Common myeloid progenitor, CD34-positive (primary cell): Measurements from ENCODE around the gene IMMP2L.
"Not testable (repeated sequence)": the region's sequence is repeated elsewhere in the genome, so short reads cannot be mapped to it uniquely, and the experiment has no call there.

Experiments
- CTCF ChIA-PET: fragments of 350-600 bp; sonication (Branson Sonifier 250); formaldehyde crosslinking; loops from one replicate; lab custom pipeline; 2021; ENCODE audit warnings: antibody characterized with exemption; lab: Charles Lee
- POLR2A ChIA-PET: fragments of 350-600 bp; sonication (Branson Sonifier 250); formaldehyde crosslinking; loops from one replicate; lab custom pipeline; 2021; ENCODE audit warnings: antibody characterized with exemption; lab: Charles Lee
- DNase-seq, 3 donors: peaks; one replicate each; pipeline versions ENCODE4 v3.0.0 to v3.0.0-alpha.2; 2013
- H3K27ac ChIP-seq, 2 experiments: 1 replicate in 1 of 2; 2 replicates in 1 of 2; pipeline ENCODE4 v1.7.0; 2013; ENCODE audit warnings: inconsistent platforms in 2 of 2, low read length in 2 of 2, mild to moderate bottlenecking in 2 of 2, low read depth in 1 of 2, moderate library complexity in 1 of 2; ENCODE audit not compliant: severe bottlenecking in 2 of 2, insufficient read depth in 1 of 2, poor library complexity in 1 of 2
- H3K27me3 ChIP-seq, 5 experiments: replicated peaks in 2 of 5; 1 replicate in 3 of 5; 2 replicates in 2 of 5; pipeline versions ENCODE4 v1.6.1 to v1.7.0; 2013; ENCODE audit warnings: low read length in 4 of 5, mild to moderate bottlenecking in 2 of 5, moderate library complexity in 2 of 5, inconsistent platforms in 1 of 5; ENCODE audit not compliant: insufficient read depth in 5 of 5, control insufficient read depth in 4 of 5
- H3K36me3 ChIP-seq, 4 experiments: 1 replicate in 2 of 4; 2 replicates in 2 of 4; pipeline versions ENCODE4 v1.6.1 to v1.7.0; 2013; ENCODE audit warnings: low read length in 3 of 4, control low read depth in 1 of 4, mild to moderate bottlenecking in 1 of 4; ENCODE audit not compliant: control insufficient read depth in 4 of 4, insufficient read depth in 4 of 4
- H3K4me1 ChIP-seq, 4 experiments: 1 replicate in 3 of 4; 2 replicates in 1 of 4; pipeline versions ENCODE4 v1.6.1 to v1.7.1; 2013; ENCODE audit warnings: low read length in 3 of 4, mild to moderate bottlenecking in 3 of 4, control low read depth in 1 of 4, inconsistent platforms in 1 of 4, moderate library complexity in 1 of 4; ENCODE audit not compliant: control insufficient read depth in 4 of 4, insufficient read depth in 4 of 4; ENCODE audit errors: control extremely low read depth in 1 of 4
- H3K4me3 ChIP-seq, 7 experiments: 1 replicate in 4 of 7; 2 replicates in 3 of 7; pipeline versions ENCODE4 v1.5.1 to v1.7.0; 2013; ENCODE audit warnings: mild to moderate bottlenecking in 7 of 7, low read length in 6 of 7, moderate library complexity in 6 of 7, inconsistent platforms in 2 of 7, low read depth in 2 of 7, control low read depth in 1 of 7; ENCODE audit not compliant: insufficient read depth in 4 of 7, control insufficient read depth in 1 of 7; ENCODE audit errors: extremely low read depth in 1 of 7
- H3K9me3 ChIP-seq, 5 experiments: 1 replicate in 4 of 5; 2 replicates in 1 of 5; pipeline versions ENCODE4 v1.6.1 to v1.7.1; 2013; ENCODE audit warnings: low read length in 4 of 5, mild to moderate bottlenecking in 2 of 5, inconsistent platforms in 1 of 5, low read depth in 1 of 5, moderate library complexity in 1 of 5; ENCODE audit not compliant: control insufficient read depth in 4 of 5, insufficient read depth in 2 of 5; ENCODE audit errors: control extremely low read depth in 1 of 5
- WGBS: methylation state at CpG from one replicate; pipeline ENCODE4 v1.1.5; 2013; ENCODE audit not compliant: insufficient coverage; 5-methylcytosine and 5-hydroxymethylcytosine counted together

The IMMP2L gene

DNA sequence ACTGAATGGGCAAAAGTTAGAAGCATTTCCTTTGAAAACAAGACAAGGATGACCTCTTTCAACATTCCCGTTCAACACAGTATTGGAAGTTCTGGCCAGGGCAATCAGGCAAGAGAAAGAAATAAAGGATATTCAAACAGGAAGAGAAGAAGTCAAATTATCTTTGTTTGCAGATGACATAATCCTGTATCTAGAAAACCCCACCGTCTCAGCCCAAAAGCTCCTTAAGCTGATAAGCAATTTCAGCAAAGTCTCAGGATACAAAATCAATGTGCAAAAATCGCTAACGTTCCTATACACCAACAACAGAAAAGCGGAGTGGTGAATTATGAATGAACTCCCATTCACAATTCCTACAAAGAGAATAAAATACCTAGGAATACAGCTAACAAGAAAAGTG lies 312.5 kb downstream of the IMMP2L start:
- CTCF ChIA-PET, POLR2A ChIA-PET, H3K36me3 ChIP-seq, H3K27ac ChIP-seq, DNase-seq, H3K4me1 ChIP-seq, H3K9me3 ChIP-seq, H3K27me3 ChIP-seq, H3K4me3 ChIP-seq: not testable (repeated sequence)
- 100% methylated on average over 1 of the region's 5 CpGs for WGBS

GRCh38 chr7:111242141-111242755 lies 320.0 kb downstream of the IMMP2L start:
- Histone ChIP-seq H3K9me3 (no peaks in the 10 kb centered on the region), H3K27me3 (no peaks in the 10 kb centered on the region), H3K27ac (no peak overlapping the region), H3K4me1 (peaks cover 0 to 11% (median 0%) of the 10 kb centered on the region in 4 experiments), H3K36me3 (no peaks in the 10 kb centered on the region), H3K4me3 (no peak overlapping the region)
- 95% methylated on average over 4 of the region's 9 CpGs for WGBS
- CTCF ChIA-PET, result no interaction called here
- POLR2A ChIA-PET, result interaction anchor here (0.6 kb wide), 1 partner anchor 30 kb away, joined by 6 read pairs; no protein-coding TSS in a partner anchor
- DNase-seq, result peak in 1 of 3 donors; percentile 28

- ChIA-PET POLR2A (no interaction called here), CTCF (no interaction called here)
- Histone ChIP-seq H3K9me3 (no peaks in the 10 kb centered on the region), H3K4me3 (no peak overlapping the region), H3K4me1 (peaks cover 0 to 11% (median 0%) of the 10 kb centered on the region in 4 experiments), H3K27ac (no peak overlapping the region), H3K36me3 (no peaks in the 10 kb centered on the region), H3K27me3 (no peaks in the 10 kb centered on the region)
- no peak for DNase-seq
- WGBS, result 80% methylated on average over 1 of the region's 4 CpGs
Measured at GRCh38 chr7:111240371-111240770, 321.9 kb downstream of the IMMP2L start.

- POLR2A ChIA-PET, result no interaction called here
- peaks cover 0 to 11% (median 0%) of the 10 kb centered on the region in 4 experiments for H3K4me1 ChIP-seq
- CTCF ChIA-PET, result no interaction called here
Measured at GRCh38 chr7:111239437-111239836, 322.9 kb downstream of the IMMP2L start.

DNA sequence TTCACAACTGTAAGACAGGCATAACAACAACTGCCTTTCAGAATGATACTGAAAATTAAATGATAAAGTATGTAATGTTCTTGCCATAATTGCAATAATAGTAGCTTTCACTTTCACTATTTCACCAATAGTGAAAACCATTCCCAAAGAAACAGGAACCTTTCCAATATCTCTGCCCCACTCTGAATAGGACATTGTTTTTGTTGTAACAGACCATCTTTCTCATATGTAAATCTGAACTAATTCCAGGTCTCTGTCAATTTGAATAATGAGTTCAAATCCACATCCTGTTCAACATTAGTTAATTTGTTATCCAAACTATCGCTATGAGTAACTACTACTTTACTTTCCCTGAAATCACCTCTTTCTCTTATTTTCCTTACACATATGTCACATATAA lies 323.4 kb downstream of the IMMP2L start:
- peak; percentile 10 to 60 (median 40) for DNase-seq
- 9% methylated on average over 1 of the region's 1 CpG for WGBS

More at GRCh38 chr7:111239437-111239836, 322.9 kb downstream of the IMMP2L start:
- Histone ChIP-seq H3K9me3 (no peaks in the 10 kb centered on the region), H3K36me3 (no peaks in the 10 kb centered on the region), H3K27me3 (no peaks in the 10 kb centered on the region), H3K27ac (peak overlapping the region in 1 of 2 experiments; percentile 64), H3K4me3 (no peak overlapping the region)
- no peak for DNase-seq
- WGBS, result no CpG with 5 or more reads among the region's 1 CpG

GRCh38 chr7:111235709-111236108 lies 326.6 kb downstream of the IMMP2L start:
- no peaks in the 10 kb centered on the region for H3K36me3 ChIP-seq
- ChIA-PET CTCF (no interaction called here), POLR2A (no interaction called here)
- no peak overlapping the region for H3K4me3 ChIP-seq
- no peaks in the 10 kb centered on the region for H3K27me3 ChIP-seq
- H3K9me3 ChIP-seq, result no peaks in the 10 kb centered on the region
- no peak overlapping the region for H3K27ac ChIP-seq
- no peak for DNase-seq
- peaks cover 0 to 21% (median 8%) of the 10 kb centered on the region in 4 experiments for H3K4me1 ChIP-seq

More for the DNA sequence above, 323.4 kb downstream of the IMMP2L start:
- no peaks in the 10 kb centered on the region for H3K9me3 ChIP-seq
- ChIA-PET POLR2A (no interaction called here), CTCF (no interaction called here)
- H3K27ac ChIP-seq, result peak overlapping the region; percentile 48 to 64
- no peaks in the 10 kb centered on the region for H3K27me3 ChIP-seq
- H3K4me3 ChIP-seq, result peak overlapping the region in 5 of 7 experiments; percentile 28 to 77 (median 43)
- H3K4me1 ChIP-seq, result peaks cover 0 to 11% (median 0%) of the 10 kb centered on the region in 4 experiments
- no peaks in the 10 kb centered on the region for H3K36me3 ChIP-seq

- ChIA-PET POLR2A (no interaction called here), CTCF (no interaction called here)
- peak overlapping the region; percentile 49 to 55 for H3K27ac ChIP-seq
- no peaks in the 10 kb centered on the region for H3K36me3 ChIP-seq
- WGBS, result 86% methylated on average over 2 of the region's 3 CpGs
- peak; percentile 25 to 84 (median 71) for DNase-seq
- H3K9me3 ChIP-seq, result no peaks in the 10 kb centered on the region
- no peaks in the 10 kb centered on the region for H3K27me3 ChIP-seq
- peaks cover 0 to 12% (median 8%) of the 10 kb centered on the region in 4 experiments for H3K4me1 ChIP-seq
- H3K4me3 ChIP-seq, result peak overlapping the region in 1 of 7 experiments; percentile 46
Measured at GRCh38 chr7:111232249-111233084, 329.8 kb downstream of the IMMP2L start.
